OCI-LY3 (cell line): ENCODE results near the gene RPAP3.

Experiments
- H2AFZ ChIP-seq: fragments of 200-600, 300-600 bp; shearing (Covaris generic); 2 replicates; pipeline ENCODE4 v1.6.0; 2014; ENCODE audit warnings: antibody characterized with exemption, low read depth, low read length
- H3K27ac ChIP-seq: fragments of 200-600, 300-600 bp; sonication (generic); 2 replicates; pipeline ENCODE4 v1.5.1; 2014; ENCODE audit warnings: mild to moderate bottlenecking, low read length, moderate library complexity, mixed read lengths
- H3K27me3 ChIP-seq: fragments of 200-600, 300-600 bp; sonication (generic); 2 replicates; pipeline ENCODE4 v1.6.1; 2014; ENCODE audit warnings: low read depth, low read length, mixed read lengths
- H3K36me3 ChIP-seq: fragments of 200-600, 300-600 bp; sonication (generic); replicated peaks from 2 replicates; pipeline ENCODE3; 2014; ENCODE audit warnings: low read depth, low read length, mixed read lengths
- H3K4me1 ChIP-seq: fragments of 300-600, 200-600 bp; sonication (generic); 2 replicates; pipeline ENCODE4 v1.6.1; 2014; ENCODE audit warnings: low read length, mixed read lengths
- H3K4me2 ChIP-seq: fragments of 200-600, 300-600 bp; sonication (generic); 2 replicates; pipeline ENCODE4 v1.6.1; 2014; ENCODE audit warnings: low read length, mixed read lengths
- H3K4me3 ChIP-seq: fragments of 300-600, 200-600 bp; sonication (generic); 2 replicates; pipeline ENCODE4 v1.5.1; 2014; ENCODE audit warnings: antibody characterized with exemption, mild to moderate bottlenecking, low read length, moderate library complexity
- H3K79me2 ChIP-seq: fragments of 300-600, 200-600 bp; shearing (Covaris generic); 2 replicates; pipeline ENCODE4 v1.6.1; 2014; ENCODE audit warnings: mild to moderate bottlenecking, low read length, mixed read lengths
- H3K9ac ChIP-seq: fragments of 300-600, 200-600 bp; shearing (Covaris generic); 2 replicates; pipeline ENCODE4 v1.6.0; 2014; ENCODE audit warnings: mild to moderate bottlenecking, low read length, moderate library complexity
- H3K9me3 ChIP-seq: fragments of 200-600, 300-600 bp; shearing (Covaris generic); 2 replicates; pipeline ENCODE4 v1.6.1; 2014; ENCODE audit warnings: low read length, mixed read lengths; ENCODE audit not compliant: insufficient read depth
- H4K20me1 ChIP-seq: fragments of 200-600, 300-600 bp; sonication (generic); 2 replicates; pipeline ENCODE4 v1.6.1; 2016; ENCODE audit warnings: low read length, mixed read lengths; ENCODE audit not compliant: insufficient read depth
- EZH2phosphoT487 ChIP-seq: fragments of 200-600 bp; shearing (Covaris generic); IDR thresholded peaks from 2 replicates; pipeline ENCODE4 v1.6.1; 2018; ENCODE audit warnings: antibody characterized with exemption, mixed run types, low read depth
- TF ChIP-seq, protein P1 (sequence below): fragments of 200-600, 300-600 bp; sonication (generic); IDR thresholded peaks from 2 replicates; pipeline ENCODE4 v1.5.1; 2014; ENCODE audit warnings: antibody characterized with exemption, low read length, low read depth

Gene RPAP3

DNA sequence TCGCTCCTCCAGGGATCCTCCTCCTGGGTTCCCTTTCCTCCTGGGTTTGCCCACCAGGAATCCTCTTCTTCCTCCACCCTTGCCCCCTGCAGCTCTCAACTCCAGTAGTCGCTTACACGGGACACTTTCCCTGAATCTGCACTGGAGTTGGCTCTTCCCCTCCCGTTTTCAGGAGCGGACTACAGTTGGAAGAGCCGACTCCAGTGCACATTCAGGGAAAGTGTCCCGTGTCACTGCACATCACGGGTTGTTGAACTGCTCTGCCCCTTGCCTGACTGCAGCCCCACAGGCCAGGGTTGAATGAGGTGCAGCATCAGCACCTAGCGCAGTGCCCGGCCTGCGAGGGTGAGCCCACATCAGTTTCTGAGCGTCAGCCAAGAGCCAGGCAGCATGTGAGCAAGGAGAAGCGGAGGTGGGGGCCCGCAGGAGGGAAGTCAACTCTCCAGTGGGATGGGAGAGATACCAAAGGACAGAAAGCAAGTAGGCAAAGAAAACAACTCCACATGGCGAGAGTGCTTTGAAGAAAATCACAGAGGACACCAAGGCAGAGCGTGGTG is 39.7 kb upstream of the RPAP3 start:
- Histone ChIP-seq H3K9ac (no peak overlapping the region), H3K27ac (no peak overlapping the region), H3K27me3 (peaks cover 31% of the 10 kb centered on the region)

GRCh38 chr12:47744778-47745436 is 39.1 kb upstream of the RPAP3 start:
- Histone ChIP-seq H2AFZ (no peak overlapping the region), H3K4me1 (peaks cover 34% of the 10 kb centered on the region), H3K79me2 (no peaks in the 10 kb centered on the region), H3K4me2 (no peak overlapping the region), H3K36me3 (no peaks in the 10 kb centered on the region), H3K27ac (no peak overlapping the region), H3K27me3 (peaks cover 31% of the 10 kb centered on the region), H3K4me3 (no peak overlapping the region), H4K20me1 (no peaks in the 10 kb centered on the region), H3K9me3 (no peaks in the 10 kb centered on the region), H3K9ac (no peak overlapping the region)
- no peak for TF ChIP-seq EZH2phosphoT487
- TF ChIP-seq, protein P1, sequence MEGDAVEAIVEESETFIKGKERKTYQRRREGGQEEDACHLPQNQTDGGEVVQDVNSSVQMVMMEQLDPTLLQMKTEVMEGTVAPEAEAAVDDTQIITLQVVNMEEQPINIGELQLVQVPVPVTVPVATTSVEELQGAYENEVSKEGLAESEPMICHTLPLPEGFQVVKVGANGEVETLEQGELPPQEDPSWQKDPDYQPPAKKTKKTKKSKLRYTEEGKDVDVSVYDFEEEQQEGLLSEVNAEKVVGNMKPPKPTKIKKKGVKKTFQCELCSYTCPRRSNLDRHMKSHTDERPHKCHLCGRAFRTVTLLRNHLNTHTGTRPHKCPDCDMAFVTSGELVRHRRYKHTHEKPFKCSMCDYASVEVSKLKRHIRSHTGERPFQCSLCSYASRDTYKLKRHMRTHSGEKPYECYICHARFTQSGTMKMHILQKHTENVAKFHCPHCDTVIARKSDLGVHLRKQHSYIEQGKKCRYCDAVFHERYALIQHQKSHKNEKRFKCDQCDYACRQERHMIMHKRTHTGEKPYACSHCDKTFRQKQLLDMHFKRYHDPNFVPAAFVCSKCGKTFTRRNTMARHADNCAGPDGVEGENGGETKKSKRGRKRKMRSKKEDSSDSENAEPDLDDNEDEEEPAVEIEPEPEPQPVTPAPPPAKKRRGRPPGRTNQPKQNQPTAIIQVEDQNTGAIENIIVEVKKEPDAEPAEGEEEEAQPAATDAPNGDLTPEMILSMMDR: no peak

More for the DNA sequence above, 39.7 kb upstream of the RPAP3 start:
- H3K4me3 ChIP-seq: no peak overlapping the region
- no peaks in the 10 kb centered on the region for H3K9me3 ChIP-seq
- peaks cover 27% of the 10 kb centered on the region for H3K4me1 ChIP-seq
- no peaks in the 10 kb centered on the region for H4K20me1 ChIP-seq
- H2AFZ ChIP-seq: no peak overlapping the region
- H3K36me3 ChIP-seq: no peaks in the 10 kb centered on the region
- TF ChIP-seq EZH2phosphoT487: no peak
- no peak overlapping the region for H3K4me2 ChIP-seq
- H3K79me2 ChIP-seq: no peaks in the 10 kb centered on the region

GRCh38 chr12:47744005-47744651 is 38.3 kb upstream of the RPAP3 start:
- Histone ChIP-seq H3K4me1 (peaks cover 39% of the 10 kb centered on the region), H3K4me3 (no peak overlapping the region), H2AFZ (no peak overlapping the region), H3K36me3 (no peaks in the 10 kb centered on the region), H3K27ac (no peak overlapping the region), H3K79me2 (no peaks in the 10 kb centered on the region), H3K27me3 (peaks cover 31% of the 10 kb centered on the region), H4K20me1 (no peaks in the 10 kb centered on the region), H3K9ac (no peak overlapping the region), H3K4me2 (peak overlapping the region; percentile 29), H3K9me3 (no peaks in the 10 kb centered on the region)
- TF ChIP-seq, protein P1: peak; percentile 89
- no peak for TF ChIP-seq EZH2phosphoT487

DNA sequence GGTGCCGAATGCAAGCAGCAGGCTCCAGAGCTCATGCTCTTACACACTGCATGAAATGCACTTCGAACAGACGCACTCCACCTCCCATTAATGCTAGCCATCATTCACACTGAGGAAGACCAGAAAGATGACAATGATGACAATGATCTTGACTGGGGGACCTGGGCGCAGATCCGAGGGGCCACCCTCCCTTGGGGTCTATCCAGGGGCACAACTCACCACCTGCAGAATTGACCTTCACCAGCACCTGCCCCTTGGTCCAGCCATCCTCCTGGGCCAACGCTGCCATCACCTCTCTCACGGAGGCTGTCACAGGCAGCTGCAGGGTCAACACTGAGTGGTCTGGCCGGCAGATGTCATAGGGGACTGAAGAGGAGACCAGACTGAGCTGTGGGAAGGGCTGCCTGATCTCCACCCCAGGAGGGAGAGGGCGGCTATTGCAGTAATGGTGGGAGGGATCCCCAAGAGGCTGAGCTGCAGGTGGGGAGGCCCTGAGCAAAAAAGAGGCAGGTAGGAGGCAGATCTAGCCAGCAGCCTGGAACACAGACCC is 37.6 kb upstream of the RPAP3 start:
- Histone ChIP-seq H3K9me3 (no peaks in the 10 kb centered on the region), H3K9ac (no peak overlapping the region), H2AFZ (no peak overlapping the region), H3K4me1 (peaks cover 39% of the 10 kb centered on the region), H3K4me2 (peak overlapping the region; percentile 29; the same call in 1 of the 2 replicates), H3K79me2 (no peaks in the 10 kb centered on the region), H3K4me3 (no peak overlapping the region), H3K27me3 (peaks cover 31% of the 10 kb centered on the region), H4K20me1 (no peaks in the 10 kb centered on the region), H3K36me3 (no peaks in the 10 kb centered on the region), H3K27ac (no peak overlapping the region)
- TF ChIP-seq, protein P1: no peak
- TF ChIP-seq EZH2phosphoT487: no peak
